ENCODE measurements around the gene FHIP1B.

FHIP1B gene

GRCh38 chr11:6199174-6199810, 35.1 kb downstream of the FHIP1B start, which contains the start of gene OR52W1:
Gene OR52W1, plus strand, starts transcription at chr11:6199224. Its CDS starts 0 bp downstream, at chr11:6199224.
- no peak for DNase-seq

GRCh38 chr11:6197466-6198200, 36.8 kb downstream of the FHIP1B start:
- no peak for DNase-seq

- no peak for DNase-seq
Measured at GRCh38 chr11:6196396-6196795, 38.0 kb downstream of the FHIP1B start.

GRCh38 chr11:6194065-6194581, 40.3 kb downstream of the FHIP1B start:
- DNase-seq: no peak

- no peak for DNase-seq
Measured at GRCh38 chr11:6191742-6192141, 42.7 kb downstream of the FHIP1B start.

GRCh38 chr11:6175440-6175839, 59.0 kb downstream of the FHIP1B start:
- no peak for DNase-seq

GRCh38 chr11:6170226-6170625, 64.2 kb downstream of the FHIP1B start, which contains the start of gene OR52B2:
Gene OR52B2, minus strand, starts transcription at chr11:6170326. Its CDS starts 0 bp downstream, at chr11:6170326.
- no peak for DNase-seq

Measured in stimulated activated CD8-positive, alpha-beta memory T cell treated with anti-CD3 and anti-CD28 coated beads, Interleukin-4, amount 100 ng/mL, for 48 hours (primary cell).